Activated CD4-positive, alpha-beta T cell treated with anti-CD3 and anti-CD28 coated beads for 24 hours (primary cell): Measurements from ENCODE around the gene CDC42BPG.
A peak's percentile ranks its signal among the peaks of the same experiment; 100 is the strongest.

Experiments
- DNase-seq, 2 donors: peaks; one replicate each; pipeline ENCODE4 v3.0.0-alpha.2; 2020; ENCODE audit warnings: low read depth in 2 of 2

CDC42BPG gene

DNA sequence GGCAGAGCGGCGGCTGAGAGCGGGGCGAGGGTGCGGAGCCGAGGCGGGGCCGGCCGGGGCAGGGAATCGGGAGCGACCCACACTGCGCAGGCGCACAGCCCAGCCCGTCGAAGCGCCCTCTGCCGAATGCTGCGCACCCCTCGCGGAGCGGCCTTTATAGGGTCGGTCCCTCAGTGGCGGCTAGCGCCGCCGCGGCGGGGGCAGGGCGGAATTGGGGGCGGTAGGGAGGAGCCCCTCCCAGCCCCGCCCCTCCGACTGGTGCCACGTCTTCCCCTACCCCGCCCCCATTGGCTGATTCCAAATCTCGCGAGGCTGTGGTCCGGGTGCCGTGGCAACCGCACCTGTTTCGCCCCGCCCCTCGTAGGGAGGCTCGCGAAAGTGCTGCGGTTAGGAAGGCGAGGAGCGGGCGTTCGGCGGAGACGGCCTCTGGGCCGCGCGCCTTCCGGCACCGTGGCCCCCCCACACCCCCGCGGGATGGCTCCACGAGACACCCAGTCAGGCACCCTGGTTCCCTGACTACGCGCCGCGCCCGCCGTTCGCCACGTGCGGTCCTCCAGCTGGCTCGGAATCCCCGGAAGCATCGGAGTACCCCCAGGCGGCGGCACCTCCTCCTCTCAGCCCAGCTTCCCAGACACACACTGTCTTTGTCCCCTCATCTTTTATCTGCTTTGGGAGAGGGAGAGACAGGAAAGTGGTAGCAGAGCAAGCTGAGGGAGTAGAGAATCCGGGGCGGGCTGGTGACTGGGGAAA, 34.2 kb upstream of the CDC42BPG start, which contains the start of gene EHD1:
TSS of gene EHD1 (minus strand) at position 128 of the 750 bp plus-strand sequence. CDS start 157 bp downstream, outside the sequence.
- DNase-seq, result peak; percentile 99 to 100

DNA sequence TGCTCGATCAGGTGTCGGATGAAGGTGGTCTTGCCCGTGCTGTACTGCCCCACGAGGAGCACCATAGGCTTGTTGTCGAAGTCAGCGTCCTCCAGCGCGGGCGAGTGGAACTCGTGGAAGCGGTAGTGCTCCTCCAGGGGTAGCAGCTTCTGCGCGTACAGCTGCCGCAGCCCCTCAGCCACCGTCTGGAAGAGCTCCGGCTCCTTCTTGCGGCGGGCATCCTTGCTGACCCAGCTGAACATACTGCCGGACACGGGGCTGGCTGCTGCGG, 33.7 kb upstream of the CDC42BPG start:
- DNase-seq, result no peak

DNA sequence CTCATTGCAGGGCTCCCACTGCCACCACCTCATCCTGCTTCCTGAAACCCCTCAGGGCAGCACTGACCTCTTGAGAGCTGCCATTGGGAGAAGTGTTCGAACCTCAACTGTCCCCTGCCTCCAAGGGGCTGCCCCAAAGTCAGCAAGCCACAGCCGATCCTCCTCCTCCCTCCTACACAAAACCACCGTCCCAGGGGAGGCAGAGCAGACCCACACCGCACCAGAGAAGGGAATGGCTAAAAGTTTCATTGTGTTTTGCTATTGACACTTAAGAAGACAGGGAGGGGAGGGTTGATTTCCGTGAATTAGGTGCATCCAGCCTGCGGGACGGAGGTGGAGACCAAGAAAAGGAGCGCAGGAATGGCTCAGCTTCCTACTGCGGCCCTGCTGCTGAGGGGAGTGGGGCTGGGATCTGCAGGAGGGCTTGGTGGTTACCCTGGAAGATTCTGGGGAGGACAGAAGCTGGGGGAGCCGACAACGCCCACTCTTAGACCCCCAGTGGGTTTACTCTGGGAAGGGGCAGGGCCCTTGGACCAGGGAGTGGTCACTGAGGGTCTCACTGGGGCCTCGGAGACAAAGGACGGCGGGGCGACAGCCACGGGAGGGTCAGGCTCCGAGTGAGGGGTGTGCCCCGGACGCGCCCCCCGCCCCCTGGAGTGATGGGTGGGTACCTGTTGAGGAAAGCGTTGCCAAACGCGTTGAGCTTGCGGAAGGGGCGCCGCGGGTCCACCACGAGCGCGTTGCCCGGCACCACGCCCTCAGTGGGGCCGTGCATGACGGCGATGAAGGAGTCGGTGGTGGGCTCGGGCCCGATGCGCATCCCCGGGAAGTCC, 33.2 kb upstream of the CDC42BPG start:
- no peak for DNase-seq

DNA sequence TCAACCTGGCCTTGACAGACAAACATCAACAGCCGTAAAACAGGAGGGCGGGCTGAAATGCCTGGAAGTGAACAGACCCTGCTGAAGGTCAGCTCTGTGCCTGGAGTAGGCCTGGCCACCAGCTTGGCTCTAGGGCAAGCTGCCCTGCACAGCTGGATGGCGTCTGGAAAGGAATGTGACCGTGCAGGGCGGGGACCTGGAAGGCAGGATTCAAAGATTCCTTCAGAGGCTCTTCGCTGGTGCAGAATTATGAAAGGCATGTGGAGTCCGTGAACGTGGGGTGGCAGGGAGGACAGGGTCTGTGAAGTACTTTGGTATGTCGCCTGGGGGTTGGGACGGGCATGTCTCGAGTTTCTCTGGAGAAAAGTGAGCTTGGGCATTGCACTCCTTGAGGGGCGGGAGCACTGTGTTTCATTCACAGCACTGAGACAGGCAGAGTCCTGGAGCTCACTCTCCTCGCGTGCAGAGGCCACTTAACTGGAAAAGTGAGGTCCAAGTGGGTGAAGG, 32.4 kb upstream of the CDC42BPG start:
- DNase-seq, result no peak

DNA sequence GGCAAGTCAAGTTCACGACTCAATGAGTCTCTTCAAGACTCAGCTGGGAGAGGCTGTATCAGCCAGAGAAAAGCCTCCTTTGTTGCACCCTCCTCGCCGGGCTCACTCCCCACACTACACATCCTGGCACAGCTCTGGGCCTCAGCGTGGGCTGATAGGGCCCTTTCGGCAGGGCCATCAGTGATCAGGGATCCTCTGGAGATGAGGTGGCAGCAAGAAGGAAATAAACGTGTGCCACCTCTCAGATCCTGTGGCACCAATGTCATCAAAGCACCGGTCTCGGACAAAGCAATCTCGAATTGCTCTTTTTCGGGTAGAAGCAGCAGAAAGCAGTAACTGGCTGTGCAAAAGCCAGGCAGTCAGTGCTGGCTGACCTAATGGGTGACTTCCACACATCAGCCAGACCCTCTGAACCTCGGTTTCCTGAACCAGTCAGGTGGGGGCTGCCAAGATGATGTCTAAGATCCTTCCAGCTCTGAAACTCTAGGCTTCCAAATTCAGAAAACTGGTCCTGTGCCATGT, 31.8 kb upstream of the CDC42BPG start:
- no peak for DNase-seq

DNA sequence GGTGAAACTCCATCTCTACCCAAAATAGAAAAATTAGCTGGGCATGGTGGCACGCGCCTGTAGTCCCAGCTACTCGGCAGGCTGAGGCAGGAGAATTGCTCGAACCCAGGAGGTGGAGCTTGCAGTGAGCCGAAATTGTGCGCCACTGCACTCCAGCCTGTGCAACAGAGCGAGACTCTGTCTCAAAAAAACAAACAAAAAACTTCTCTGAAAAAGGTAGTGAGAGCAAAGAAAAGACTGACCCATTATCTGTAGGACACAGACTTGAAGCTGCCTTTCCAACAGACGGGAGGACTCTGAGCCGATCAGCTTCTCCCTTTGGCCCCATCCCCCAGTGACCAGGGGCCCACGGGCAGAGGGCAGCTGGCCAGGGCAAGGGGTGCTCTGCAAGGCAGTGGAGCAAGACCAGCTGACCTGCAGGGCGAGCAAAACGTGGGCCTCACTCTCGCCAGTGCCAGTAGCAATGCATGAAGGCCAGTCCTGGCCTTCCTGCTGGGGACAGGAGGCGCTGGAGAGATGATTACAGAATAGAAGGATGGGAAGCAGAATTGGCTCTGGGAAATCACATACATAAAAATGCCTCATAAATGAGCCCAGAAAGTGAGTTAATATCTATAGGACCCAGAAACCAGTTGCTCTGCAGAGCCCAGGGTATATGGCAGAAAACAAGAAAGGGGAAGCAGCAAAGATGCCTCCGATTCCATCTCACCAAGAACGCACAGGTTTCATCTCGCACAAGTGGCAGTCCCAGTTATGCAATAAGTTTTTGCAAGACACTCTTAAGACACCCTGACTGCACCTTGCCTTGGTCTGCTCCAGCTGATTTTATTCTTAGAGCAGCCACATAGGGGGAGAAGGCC, 31.1 kb upstream of the CDC42BPG start:
- no peak for DNase-seq

DNA sequence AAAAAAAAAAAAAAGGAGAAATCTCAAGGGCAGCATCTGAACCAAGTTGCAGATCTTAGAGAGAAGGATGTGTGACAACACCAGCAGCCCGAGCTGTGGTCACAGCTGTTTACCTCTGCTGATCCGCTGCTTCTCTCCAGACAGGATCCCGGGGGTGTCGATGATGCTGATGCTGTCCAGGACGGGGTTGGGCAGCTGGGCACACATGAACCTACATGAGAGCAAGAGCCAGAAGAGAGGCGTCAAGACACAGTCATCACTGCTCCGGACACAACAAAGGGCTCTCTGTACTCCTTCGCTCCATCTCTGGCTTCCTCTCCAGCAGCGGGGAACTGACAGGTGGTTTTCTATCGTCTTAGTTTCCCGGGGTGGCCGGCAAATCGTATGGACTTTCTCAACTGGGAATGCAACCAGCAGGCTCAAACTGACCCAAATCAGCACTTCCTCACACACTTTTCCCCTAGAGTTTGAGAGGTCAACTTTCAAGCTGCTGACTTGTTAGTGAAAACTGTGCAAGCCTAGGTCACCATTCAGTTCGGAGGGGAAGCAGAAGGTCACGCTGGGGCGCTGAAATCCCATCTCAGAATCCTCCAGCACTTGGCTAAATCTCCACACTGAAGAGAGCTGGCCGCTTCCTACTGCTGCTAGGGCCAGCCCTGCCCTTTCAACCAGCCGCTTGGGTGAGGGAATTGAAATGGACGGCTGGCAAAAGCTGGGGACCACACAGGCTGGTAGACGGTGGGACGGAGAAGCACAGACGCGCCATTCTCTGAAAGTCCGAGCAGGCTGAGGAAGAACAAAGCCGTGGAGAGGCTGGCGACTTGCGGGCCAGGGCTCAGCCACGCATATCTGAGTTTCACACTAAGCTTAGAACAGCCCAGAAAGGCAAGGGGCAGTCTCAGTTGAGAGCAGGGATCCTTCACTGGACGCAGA, 30.1 kb upstream of the CDC42BPG start:
- DNase-seq, result no peak

DNA sequence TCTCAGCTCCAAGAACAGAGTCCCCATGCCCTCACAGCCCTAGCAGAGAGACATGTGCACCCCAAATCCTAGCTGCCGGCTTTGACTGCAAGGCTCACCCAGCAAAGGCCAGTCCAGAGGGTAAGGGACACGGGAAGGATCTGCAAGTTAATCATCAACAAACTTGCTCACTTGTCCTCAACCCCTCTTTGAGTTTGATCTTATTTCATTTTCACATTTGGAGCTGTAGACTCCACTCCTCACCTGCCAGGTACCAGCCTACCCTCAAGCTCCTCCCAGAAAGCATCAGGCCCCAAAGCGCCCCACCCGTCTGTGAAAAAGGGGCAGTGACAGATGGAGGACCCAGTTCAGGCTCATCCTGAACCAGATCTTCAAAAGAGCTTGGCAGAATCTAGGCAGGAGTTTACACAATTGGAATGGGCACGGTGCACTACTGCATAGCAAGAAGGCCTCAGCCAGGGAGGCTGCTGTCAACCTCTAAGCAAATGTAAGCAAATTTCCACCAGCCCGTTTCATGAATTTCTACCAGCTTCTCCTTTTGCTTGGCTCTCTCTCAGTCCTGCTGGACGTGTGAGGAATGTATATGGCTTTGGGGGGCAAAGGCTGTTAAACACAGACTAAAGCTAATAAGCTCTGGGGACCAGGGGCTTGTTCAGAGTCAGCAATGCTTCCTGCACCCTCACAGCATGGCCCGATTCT, 28.5 kb upstream of the CDC42BPG start:
- DNase-seq, result no peak

DNA sequence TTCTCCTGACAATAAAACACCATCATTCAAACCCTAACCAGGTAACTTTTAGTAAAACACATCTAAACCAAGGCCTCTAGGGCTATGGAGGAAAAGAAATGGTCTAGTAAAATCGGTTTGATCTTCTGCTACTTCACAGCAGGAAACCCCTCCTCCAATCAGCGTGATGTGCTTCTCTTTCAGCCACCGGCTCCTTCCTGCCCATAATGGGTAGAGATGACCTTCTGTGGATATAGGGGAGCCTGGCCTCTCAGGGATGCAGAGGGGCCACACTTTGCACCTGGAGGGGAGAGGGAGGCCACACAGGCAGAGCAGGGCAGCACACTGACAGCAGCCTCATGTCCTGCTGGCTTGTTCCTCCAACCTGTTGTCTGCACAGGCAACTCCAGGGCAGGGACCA, 27.0 kb upstream of the CDC42BPG start:
- no peak for DNase-seq

DNA sequence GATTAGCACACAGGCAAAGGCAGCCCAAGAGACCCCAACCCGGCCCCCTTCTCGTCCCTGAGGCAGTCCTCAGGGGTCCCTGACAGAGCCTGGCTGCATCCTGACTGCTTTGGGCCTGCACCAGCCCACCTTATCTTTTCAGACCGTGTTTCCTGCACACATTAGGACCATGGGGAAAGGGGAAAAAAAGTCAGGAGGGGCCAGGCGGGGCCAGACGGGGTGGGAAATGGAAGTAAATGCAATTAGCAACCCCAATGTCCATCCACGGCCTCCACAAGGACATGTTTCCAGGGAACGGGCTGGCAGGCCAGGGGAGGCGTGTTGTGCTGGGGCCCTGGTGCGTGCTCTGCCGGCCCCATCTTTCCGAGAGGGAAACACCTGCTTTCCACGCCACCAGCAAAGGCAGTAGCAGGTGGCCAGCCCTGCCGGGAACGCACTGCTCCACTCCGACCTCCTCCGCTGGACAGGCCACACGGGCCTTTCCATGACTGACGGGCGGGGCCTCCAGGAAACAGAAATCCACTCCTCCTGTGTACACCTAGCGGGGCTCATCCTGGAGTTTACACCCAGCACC, 26.5 kb upstream of the CDC42BPG start:
- DNase-seq, result no peak

DNA sequence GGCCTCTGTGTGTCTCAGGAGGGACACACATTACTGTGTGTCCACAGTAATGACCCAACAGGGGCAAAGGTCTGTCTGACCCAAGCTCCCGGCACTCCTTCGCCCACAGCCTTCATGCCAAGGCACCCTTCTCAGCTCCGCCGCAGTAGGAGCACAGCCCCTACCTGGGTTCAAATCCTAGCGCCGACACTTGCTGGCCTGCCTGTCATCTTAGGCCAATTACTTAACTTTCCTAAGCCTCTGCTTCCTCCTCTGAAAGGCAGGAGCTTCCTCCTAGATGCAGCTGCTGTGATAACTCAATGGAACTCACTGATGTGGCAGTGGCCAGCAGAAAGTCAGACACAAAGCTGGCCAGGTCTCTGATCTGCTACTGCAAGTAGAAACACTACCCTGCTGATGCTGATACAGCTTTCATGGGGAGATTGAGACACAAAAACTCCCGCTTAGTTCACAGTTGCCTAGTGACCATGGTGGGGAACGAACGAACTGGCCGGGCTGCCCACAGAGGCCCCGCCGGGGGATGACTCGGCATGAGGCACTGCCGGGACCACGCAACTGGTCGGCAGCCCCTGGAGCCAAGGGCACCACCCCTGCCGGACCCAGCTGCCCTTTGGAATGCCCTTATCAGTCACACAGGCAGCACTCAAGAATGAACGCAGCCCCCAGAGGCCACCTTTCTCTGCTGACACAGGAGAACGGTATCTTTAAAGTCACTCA, 25.9 kb upstream of the CDC42BPG start:
- DNase-seq, result no peak

DNA sequence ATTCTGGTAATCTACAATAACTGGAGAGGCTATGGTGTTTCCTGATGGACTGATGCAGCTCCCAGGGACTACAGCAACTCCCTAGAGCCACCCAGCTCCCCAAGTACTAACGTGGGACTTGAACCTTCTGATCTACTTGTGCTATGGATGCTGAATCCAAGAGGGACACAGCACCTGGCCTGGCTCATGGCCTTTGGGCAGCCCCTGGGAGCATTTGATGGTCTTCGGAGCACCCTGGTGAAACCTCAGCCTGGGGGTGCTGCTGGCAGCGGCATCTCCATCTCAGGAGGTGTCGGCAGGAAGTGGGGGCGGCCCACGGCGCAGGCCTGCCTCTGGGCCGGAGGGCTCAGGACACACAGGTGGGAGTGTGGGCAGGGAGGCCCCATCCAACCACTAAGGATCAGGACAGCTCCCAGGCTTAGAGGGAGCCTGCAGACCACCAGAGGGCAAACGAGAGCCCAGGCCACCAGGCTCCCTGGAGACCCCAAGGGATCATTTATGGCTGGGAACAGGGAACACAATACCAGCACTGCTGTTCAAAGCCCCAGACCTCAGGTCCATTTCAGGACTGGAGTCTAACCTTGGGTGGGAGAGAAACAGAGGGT, 25.2 kb upstream of the CDC42BPG start:
- DNase-seq, result no peak

DNA sequence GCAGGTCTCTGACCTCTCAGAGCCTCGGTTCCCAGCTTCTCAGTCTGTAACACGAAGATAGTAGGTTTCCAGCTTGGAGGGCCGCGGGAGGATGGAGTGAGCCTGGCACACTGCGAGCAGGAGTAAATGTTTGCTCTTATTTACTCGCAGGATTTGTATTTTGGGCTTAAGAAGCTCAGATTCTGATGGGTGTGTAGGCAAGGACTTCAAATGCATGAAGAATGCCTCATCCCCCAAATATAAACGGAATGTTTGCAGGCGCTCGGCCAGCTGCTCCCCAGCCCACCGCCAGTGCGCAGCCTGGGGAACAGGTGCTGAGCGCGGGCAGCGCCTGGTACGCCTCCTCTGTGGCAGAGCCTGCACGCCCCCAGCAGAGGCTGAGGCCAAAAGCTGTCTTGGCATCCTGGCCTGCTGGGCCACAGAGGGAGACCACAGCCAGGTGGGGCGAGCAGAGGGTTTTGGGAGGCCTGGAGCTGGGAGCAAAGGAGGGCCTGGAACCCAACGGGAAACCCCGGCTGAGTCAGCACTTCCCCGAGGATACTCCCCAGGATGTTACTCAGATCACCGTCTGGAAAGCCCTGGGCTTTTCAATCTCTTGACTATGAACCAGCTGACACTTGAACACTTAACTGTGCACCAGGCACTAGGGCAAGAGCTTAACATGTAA, 24.6 kb upstream of the CDC42BPG start:
- DNase-seq, result no peak

DNA sequence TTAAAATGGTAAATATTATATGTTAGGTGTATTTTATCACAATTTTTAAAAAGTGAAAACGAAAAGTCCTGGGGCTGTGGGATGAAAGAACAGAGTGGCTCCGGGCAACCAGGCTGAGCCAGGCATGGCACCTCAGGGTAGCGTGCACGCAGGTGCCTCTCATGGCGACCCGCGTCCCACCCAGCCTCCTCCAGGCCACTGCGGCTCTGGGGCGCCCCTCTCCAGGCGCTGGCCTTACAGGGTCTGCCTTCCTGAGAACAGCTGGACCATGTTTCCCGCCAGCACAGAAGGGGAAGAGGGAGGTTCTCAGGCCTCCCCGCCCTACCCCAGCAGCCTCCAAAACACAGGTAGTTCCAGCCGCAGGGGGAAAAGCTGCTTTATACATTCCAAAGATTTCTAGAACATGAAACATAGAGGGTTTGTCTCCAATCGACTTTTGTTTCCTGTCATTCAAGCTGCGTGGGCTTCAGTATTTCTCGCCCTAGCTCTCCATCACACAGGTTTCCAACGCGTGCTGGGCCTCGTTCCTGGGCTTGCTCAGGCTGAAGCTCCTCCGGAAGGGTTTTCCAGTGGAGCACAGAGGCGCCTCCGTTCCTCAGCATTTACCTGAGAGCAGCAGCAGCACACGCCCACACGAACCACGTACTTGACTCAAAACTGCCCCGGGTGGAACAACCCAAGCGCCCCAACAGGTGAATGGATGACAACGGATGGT, 23.5 kb upstream of the CDC42BPG start:
- no peak for DNase-seq

DNA sequence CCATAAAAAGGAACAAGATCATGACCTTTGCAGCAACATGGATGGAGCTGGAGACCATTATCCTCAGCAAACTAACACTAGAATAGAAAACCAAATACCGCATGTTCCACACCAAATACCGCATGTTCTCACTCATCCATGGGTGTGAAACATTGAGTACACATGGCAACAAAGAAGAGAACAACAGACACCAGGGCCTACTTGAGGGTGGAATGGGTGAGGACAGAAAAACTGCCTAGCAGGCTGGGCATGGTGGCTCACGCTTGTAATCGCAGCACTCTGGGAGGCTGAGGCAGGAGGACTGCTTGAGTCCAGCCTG, 21.7 kb upstream of the CDC42BPG start:
- no peak for DNase-seq

DNA sequence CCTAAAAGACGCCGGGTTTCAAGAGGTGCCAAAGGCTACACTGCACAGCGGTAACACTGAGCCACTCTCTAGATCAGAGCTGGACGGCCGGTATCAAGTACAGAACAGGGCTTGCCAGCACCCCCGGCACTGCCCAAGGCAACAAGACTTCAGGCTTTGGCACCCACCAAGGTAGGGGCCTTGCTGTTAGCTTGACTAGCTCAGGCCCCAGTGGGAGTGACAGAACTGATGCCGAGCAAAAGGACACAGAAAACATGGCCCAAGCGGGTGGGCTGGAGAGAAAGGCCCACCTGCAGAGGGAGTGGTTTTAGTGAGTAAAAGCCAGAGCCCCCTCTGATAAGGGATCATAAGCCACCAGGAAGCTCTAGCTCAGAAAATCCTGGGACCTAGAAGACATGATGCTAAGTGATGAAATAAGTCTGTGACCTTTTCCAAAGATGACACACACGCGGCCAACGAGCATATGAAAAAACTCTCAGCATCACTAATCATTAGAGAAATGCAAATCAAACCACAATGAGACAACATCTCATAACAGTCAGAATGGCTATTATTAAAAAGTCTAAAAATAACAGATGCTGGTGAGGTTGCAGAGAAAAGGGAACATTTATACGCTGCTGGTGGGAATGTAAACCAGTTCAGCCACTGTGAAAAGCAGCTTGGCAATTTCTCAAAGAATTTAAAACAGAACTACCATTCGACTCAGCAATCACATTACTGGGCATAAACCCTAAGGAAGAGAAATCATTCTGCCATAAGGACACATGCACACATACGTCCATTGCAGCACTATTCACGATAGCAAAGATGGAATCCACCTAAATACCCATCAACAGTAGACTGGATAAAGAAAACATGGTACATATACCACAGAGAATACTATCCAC, 21.1 kb upstream of the CDC42BPG start:
- no peak for DNase-seq
